HG03103 (cell line): ENCODE data around the gene PDE9A.

ENCODE experiments used
- ATAC-seq: cut with Tn5 transposase; IDR thresholded peaks from one replicate; pipeline ENCODE4 v1.9.1; 2021; ENCODE audit warnings: low read depth; ENCODE audit not compliant: unreplicated experiment

Gene PDE9A

GRCh38 chr21:42670058-42670880, 16.8 kb downstream of the PDE9A start:
- no peak for ATAC-seq

- ATAC-seq, result no peak
These were observed 17.5 kb downstream of the PDE9A start for GRCh38 chr21:42670884-42671283.

- ATAC-seq, result no peak
These were observed 18.6 kb downstream of the PDE9A start for GRCh38 chr21:42671778-42672593.

DNA sequence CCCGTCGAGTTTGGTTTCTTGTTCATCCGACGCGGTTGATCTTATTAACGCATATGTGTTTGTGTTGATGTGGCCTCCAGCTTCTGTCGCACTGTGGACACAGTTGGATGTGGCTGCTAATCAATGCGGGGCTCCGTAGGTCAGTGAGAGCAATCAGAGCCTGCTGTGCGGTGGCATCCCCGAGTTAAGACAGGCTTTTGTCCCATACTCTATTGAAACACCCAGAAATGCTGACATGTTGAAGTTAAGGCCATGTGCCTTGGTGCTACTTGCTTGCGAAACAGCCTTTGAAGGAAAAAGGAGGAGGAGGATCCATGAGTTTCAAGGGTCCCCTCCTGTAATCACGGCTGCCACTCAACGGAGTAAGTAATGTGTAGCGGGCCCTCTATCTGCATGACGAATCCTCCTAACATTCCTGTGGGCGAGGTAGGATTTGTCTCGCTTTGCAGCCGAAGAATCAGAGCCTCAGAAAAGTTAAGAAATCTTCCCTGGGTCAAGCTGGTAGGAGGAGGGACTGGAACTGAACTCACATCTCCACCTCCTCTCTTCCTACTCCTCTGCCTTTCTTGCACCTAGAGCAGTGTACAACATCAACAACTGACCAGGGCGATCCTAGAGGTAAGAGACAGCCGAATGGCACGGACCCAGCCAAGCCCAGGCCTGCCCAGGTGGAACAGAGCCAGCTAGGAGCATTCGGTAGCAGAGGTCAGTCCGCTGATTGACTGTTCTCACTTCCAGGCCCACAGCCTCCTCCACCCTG, 19.5 kb downstream of the PDE9A start:
- ATAC-seq, result no peak

- no peak for ATAC-seq
These were observed 20.4 kb downstream of the PDE9A start for GRCh38 chr21:42673633-42674328.

GRCh38 chr21:42674351-42674940, 21.0 kb downstream of the PDE9A start:
- ATAC-seq, result no peak

DNA sequence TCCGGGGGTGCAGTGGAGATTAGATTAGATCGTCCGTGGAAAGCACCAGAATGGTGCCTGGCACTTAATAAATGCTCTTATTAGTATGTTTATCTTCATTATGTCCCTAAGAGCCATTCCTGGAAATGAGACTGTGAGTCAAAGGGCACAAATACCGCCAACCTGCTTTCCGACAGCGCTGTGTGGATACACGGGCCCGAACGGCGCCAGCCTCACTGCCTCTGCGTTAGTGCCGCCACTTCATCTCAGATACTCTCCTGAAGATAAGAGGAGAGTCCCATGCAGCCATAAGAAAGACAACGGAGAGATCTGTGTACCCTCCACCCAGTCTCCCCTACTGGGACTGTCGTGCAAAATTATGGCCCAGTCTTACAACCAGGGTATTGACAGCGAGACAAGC, 22.0 kb downstream of the PDE9A start:
- ATAC-seq, result no peak

GRCh38 chr21:42676808-42677207, 23.4 kb downstream of the PDE9A start:
- ATAC-seq, result no peak

- no peak for ATAC-seq
These were observed 24.2 kb downstream of the PDE9A start for GRCh38 chr21:42677339-42678321.

GRCh38 chr21:42678618-42679295, 25.3 kb downstream of the PDE9A start:
- ATAC-seq, result no peak

DNA sequence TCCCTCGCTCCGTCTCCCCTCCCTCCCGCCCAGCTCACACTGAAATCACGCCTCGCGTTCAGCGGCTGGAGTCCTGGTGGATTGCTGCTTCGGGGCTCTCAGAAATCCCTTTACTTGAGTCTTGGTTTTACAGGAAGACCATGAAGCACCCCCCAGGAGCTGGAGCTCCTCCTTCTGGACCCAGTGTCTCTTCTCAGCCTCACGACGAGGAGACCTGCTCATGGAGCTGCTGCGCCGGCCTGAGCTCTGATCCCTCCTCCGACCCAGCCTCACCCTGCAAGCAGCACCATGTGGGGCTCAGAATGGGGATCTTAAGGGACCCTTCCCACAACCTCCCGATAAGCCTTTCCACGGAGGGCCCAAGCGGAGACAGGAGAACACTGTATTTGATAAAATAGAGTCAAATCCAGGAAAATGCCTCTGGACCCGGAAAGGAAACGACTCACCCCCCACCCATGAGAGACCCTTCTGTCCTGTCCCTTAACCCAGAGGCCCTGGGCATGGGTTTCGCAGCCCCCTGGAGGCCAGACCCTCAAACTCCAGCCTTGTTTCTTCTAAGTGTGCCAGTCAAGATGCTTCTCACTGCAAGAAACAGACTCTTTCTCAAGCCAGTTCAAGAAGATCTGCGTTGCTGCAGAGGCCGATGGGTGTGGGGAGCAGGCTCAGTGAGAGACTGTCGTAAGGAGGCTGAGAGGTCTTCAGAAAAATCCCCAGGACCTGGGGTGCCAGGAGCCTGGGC, 26.1 kb downstream of the PDE9A start:
- ATAC-seq, result no peak

- no peak for ATAC-seq
These were observed 26.6 kb downstream of the PDE9A start for GRCh38 chr21:42680058-42680330.

GRCh38 chr21:42680429-42680828, 27.0 kb downstream of the PDE9A start:
- ATAC-seq, result no peak

DNA sequence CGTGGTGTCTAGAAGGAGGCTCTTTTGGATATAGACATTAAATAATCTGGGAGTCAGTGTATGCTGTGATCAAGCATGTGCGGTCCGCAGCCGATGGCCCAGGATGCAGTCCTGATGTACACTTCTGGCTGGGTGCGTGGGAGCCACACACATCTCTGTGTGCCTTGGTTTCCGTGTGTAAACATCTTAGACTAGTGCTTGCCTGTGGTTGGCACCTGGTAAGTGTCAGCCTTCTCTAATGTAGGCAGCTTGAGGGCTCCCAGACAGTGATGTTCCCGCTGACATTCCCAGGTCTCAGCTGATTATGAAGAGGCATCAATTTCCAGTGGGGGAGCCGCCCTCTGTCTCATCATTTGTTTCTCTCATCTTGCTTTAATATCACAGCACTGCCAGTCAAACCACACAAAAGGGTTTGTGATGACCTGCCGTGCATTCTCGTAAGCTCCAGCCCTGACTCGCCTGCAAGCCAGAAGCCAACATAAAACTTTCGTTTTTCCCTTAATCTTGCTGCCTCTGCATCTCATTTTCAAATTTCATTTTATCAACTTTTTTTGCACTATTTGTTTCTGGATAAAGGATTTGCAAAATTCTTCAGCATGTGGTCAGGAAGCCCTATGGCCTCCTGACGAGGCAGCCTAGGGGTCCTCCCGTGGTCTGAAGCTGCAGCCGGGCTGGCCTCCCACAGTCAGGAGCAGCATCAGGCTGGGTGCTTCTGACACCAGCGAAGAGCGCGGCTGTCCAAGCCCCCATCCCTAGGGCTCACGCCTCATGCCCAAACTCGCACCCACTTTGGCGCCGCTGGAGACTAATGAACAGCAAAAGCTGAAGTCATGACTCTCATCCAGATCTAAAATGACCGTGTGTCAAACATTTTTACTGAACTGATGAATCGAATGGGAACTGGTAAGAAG, 28.1 kb downstream of the PDE9A start:
- ATAC-seq, result no peak

DNA sequence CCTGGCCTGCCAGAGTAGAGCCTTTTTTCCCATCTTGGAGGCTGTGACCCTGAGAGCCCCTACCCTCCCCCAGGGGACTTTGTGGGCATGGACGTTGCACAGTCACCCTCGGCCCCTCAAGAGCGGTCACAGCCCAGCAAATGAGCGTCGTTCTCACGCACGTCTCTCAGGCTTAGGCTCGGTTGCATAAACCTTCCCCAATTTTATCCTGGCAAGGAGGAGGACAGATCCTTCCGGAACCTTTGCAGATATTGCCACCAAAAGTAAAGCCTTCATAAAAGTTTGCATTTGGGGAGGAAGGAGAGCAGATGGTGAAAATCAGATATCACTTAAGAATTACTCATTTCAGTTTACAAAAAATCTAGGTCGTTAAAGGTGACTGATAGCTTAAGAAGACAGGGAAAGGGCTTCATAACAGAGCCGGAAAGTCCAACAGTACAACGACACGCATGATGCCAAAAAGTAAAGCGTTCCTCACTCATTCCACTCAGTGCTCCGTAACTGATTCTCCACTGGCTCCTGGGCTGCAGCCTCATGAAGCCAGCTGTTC, 29.3 kb downstream of the PDE9A start:
- no peak for ATAC-seq

- ATAC-seq, result no peak
These were observed 30.1 kb downstream of the PDE9A start for GRCh38 chr21:42683371-42684108.
